Progenitor cell of endocrine pancreas (in vitro differentiated cells): ENCODE results near the gene CTBP1. TPM values are rescaled to one million over a fixed set of nuclear protein-coding genes. Genes with fewer than 3 reads are reported as not detected.
"Not testable (repeated sequence)": the region's sequence is repeated elsewhere in the genome, so short reads cannot be mapped to it uniquely, and the experiment has no call there.

Source experiments
- DNase-seq: peaks from one replicate; pipeline ENCODE4 v3.0.0; 2021; ENCODE audit warnings: low spot score; ENCODE audit not compliant: unreplicated experiment
- H3K27ac Mint-ChIP-seq: 2 replicates; pipeline ENCODE4 v1.8.0; 2021; ENCODE audit warnings: mild to moderate bottlenecking, moderate library complexity, mixed read lengths
- H3K27me3 Mint-ChIP-seq: 2 replicates; pipeline ENCODE4 v1.8.0; 2021; ENCODE audit warnings: mixed read lengths
- H3K36me3 Mint-ChIP-seq: 2 replicates; pipeline ENCODE4 v1.8.0; 2022; ENCODE audit warnings: mixed read lengths; ENCODE audit not compliant: insufficient read depth
- H3K4me1 Mint-ChIP-seq: 2 replicates; pipeline ENCODE4 v1.8.0; 2021; ENCODE audit warnings: low read depth, mixed read lengths
- H3K4me3 Mint-ChIP-seq: 2 replicates; pipeline ENCODE4 v1.8.0; 2021; ENCODE audit warnings: low read depth, mild to moderate bottlenecking, moderate library complexity, mixed read lengths
- H3K9me3 Mint-ChIP-seq: 2 replicates; pipeline ENCODE4 v1.8.0; 2021; ENCODE audit warnings: low read depth, mixed read lengths
- total RNA-seq: library from RNA; stranded (reverse); gene quantifications from 2 replicates; pipeline ENCODE4 v1.2.1, GENCODE V29; 2021
- TF ChIP-seq, protein P1 (sequence below): fragments of 200-600 bp; sonication (generic); IDR thresholded peaks from one replicate; pipeline ENCODE4 v1.5.0; 2021; ENCODE audit warnings: antibody characterized with exemption, mild to moderate bottlenecking; ENCODE audit not compliant: unreplicated experiment

CTBP1 gene
- total RNA-seq, 1 donor from 2014 or later, result 199 TPM

DNA sequence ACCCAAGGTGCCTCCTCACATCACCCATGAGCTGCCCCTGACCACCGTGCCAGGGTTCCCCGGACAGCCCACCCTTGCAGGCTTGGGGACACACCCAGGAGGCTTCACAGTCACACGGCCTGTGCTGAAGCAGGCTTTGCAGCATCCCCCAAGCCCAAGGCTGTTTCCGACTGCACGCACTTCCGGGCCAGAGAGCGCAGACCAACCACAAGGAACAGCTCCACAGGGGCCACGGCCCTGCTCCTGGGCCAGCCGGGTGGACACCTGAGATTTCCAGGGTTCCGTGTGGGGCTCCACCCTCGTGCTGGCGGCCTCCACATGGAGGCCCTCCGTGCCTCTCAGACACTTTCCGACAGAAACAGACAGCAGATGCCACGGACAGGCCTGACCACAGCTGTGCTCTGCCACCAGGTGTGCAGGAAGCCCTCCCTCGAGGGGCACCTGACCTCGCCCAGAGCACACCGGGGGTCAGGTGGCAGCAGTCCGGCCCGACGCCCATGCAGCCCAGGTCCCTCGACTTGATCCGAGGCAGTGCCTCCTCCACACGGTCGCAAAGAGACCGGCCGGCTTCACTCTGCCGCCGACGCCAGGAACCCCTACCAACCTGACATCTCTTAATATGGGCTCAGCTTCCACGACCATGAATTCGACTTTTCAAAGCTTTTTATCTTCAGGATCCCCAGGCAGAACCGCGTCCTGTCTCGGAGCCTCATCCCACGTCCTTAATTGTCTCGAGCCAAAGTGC lies 8.0 kb downstream of the CTBP1 start:
- Mint-ChIP-seq H3K4me1 (peaks cover 15% of the 10 kb centered on the region), H3K36me3 (peaks cover 10% of the 10 kb centered on the region), H3K9me3 (no peaks in the 10 kb centered on the region), H3K4me3 (no peak overlapping the region), H3K27ac (no peak overlapping the region), H3K27me3 (no peaks in the 10 kb centered on the region)
- no peak for DNase-seq
- TF ChIP-seq, protein P1, sequence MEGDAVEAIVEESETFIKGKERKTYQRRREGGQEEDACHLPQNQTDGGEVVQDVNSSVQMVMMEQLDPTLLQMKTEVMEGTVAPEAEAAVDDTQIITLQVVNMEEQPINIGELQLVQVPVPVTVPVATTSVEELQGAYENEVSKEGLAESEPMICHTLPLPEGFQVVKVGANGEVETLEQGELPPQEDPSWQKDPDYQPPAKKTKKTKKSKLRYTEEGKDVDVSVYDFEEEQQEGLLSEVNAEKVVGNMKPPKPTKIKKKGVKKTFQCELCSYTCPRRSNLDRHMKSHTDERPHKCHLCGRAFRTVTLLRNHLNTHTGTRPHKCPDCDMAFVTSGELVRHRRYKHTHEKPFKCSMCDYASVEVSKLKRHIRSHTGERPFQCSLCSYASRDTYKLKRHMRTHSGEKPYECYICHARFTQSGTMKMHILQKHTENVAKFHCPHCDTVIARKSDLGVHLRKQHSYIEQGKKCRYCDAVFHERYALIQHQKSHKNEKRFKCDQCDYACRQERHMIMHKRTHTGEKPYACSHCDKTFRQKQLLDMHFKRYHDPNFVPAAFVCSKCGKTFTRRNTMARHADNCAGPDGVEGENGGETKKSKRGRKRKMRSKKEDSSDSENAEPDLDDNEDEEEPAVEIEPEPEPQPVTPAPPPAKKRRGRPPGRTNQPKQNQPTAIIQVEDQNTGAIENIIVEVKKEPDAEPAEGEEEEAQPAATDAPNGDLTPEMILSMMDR, result no peak

DNA sequence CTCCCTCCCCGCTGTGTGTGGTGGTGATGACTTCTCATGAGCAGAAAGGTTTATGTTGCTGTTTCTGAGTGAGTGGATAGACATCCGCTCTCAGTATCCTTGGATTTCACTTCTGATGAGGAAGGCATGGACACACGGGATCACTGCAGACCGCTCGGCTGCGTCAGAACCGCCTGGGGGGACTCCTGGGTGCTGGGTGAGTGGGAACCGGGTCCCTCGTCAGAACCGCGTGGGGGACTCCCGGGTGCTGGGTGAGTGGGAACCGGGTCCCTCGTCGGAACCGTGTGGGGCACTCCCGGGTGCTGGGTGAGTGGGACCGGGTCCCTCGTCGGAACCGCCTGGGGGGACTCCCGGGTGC lies 9.0 kb downstream of the CTBP1 start:
- TF ChIP-seq, protein P1, result no peak
- H3K27ac Mint-ChIP-seq, result no peak overlapping the region
- H3K36me3 Mint-ChIP-seq, result peaks cover 11% of the 10 kb centered on the region
- H3K4me1 Mint-ChIP-seq, result peaks cover 11% of the 10 kb centered on the region
- no peaks in the 10 kb centered on the region for H3K27me3 Mint-ChIP-seq
- DNase-seq, result no peak
- H3K9me3 Mint-ChIP-seq, result no peaks in the 10 kb centered on the region
- no peak overlapping the region for H3K4me3 Mint-ChIP-seq

DNA sequence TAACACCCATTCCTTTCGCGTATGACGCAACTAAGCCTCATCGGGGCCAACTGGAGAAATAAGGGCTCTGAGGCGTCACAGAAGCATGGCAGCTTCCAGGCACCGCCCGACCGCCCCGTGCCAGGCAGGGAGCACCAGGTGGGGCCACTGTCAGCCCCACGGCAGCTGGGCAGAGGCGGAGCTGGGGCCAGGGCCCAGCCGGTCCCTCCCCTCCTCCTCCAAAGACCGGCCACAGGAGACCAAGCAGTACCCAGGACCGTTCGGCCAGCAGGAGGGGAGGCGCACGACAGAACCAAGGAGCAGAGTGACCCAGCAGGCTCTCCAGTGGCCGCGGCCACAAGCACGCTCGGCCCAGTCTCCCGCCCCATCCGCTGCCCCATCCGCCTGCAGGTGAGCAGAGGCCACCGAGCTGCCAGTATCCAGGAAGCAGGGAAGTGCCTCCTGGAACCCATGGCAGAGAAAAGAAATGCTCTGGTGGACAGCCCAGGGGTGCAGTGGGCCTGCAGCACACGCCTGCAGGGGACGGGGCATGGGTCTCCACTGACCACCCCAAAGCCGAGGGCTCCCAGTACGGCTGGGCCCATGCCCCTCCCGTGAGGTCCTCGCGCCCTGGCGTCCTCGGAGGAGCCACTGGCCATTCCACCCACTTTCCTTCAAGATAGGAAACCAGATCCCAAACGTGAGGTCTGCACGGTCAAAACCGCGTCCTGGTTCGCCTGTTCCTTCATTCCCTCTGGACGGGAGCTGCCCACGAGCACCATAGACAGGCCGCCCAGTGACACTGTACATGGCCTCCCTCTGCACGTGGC lies 9.6 kb downstream of the CTBP1 start:
- Mint-ChIP-seq H3K27ac (peak overlapping the region; percentile 59), H3K4me1 (peaks cover 11% of the 10 kb centered on the region), H3K36me3 (peaks cover 12% of the 10 kb centered on the region), H3K27me3 (no peaks in the 10 kb centered on the region), H3K9me3 (no peaks in the 10 kb centered on the region), H3K4me3 (no peak overlapping the region)
- TF ChIP-seq, protein P1, result no peak
- DNase-seq, result no peak

DNA sequence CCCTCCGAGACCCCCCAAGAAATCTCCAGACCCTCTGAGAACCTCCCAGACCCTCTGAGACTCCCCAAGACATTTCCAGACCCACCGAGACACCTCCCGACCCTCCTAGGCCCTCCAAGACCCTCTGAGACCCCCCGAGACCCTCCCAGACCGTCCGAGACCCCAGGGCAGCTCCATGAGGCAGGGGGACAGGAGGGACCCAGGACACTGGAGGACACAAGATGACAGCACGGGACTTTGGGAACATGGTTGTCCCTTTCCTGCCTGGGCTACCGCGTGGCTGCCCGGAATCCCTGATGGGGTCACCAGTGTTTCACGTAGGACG lies 10.3 kb downstream of the CTBP1 start:
- DNase-seq, result no peak
- H3K27ac Mint-ChIP-seq, result peak overlapping the region; percentile 59
- H3K36me3 Mint-ChIP-seq, result peaks cover 14% of the 10 kb centered on the region
- TF ChIP-seq, protein P1, result no peak
- no peak overlapping the region for H3K4me3 Mint-ChIP-seq
- no peaks in the 10 kb centered on the region for H3K27me3 Mint-ChIP-seq
- no peaks in the 10 kb centered on the region for H3K9me3 Mint-ChIP-seq
- peaks cover 16% of the 10 kb centered on the region for H3K4me1 Mint-ChIP-seq

DNA sequence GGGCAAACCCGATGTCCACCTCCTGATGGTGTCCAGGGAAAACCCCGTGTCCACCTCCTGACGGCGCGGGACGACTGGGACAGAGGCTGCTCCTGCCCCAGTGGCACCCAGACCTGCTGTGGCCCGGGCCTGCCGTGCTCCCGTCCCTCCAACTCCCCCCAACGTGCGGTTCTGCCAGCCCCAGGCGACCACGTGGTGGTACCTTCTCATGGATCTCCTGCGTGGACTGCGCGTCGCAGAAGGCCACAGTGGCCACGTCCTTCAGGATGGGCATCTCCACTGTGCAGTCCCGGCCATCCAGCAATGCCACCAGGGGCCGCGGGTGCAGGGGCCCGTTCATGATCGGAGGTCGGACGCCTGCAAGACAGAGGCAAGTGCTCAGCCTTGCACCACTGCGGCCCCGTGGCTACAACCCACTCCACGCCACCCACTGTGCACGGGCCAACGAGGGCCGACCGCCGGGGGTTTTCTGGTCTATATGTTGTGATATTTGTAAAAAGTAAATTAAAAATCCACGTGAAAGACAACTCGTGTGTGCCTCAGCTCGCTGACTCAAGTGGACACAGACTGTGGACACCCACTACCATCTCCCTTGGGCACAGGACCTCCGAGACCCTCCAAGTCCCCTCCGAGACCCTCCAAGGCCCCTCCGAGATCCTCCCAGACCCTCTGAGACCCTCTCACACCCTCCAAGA lies 10.8 kb downstream of the CTBP1 start:
- TF ChIP-seq, protein P1, result no peak
- H3K4me1 Mint-ChIP-seq, result peaks cover 21% of the 10 kb centered on the region
- peak overlapping the region; percentile 59 for H3K27ac Mint-ChIP-seq
- no peaks in the 10 kb centered on the region for H3K9me3 Mint-ChIP-seq
- DNase-seq, result no peak
- peaks cover 16% of the 10 kb centered on the region for H3K36me3 Mint-ChIP-seq
- no peak overlapping the region for H3K4me3 Mint-ChIP-seq
- no peaks in the 10 kb centered on the region for H3K27me3 Mint-ChIP-seq

DNA sequence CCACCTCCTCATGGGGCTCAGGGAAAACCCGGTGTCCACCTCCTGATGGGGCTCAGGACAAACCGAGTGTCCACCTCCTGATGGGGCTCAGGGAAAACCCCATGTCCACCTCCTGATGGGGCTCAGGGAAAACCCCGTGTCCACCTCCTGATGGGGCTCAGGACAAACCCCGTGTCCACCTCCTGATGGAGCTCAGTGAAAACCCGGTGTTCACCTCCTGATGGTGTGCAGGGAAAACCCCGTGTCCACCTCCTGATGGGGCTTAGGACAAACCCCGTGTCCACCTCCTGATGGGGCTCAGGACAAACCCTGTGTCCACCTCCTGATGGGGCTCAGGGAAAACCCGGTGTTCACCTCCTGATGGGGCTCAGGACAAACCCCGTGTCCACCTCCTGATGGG lies 11.7 kb downstream of the CTBP1 start:
- not testable (repeated sequence) for H3K27me3 Mint-ChIP-seq, H3K4me3 Mint-ChIP-seq, H3K27ac Mint-ChIP-seq, DNase-seq, H3K9me3 Mint-ChIP-seq
- Mint-ChIP-seq H3K4me1 (peaks cover 20% of the 10 kb centered on the region), H3K36me3 (peaks cover 16% of the 10 kb centered on the region)

DNA sequence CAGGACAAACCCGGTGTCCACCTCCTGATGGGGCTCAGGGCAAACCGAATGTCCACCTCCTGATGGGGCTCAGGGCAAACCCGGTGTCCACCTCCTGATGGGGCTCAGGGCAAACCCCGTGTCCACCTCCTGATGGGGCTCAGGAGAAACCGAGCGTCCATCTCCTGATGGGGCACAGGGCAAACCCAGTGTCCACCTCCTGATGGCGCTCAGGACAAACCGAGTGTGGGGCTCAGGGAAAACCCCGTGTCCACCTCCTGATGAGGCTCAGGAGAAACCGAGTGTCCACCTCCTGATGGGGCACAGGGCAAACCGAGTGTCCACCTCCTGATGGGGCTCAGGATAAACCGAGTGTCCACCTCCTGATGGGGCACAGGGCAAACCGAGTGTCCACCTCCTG lies 12.1 kb downstream of the CTBP1 start:
- not testable (repeated sequence) for H3K4me3 Mint-ChIP-seq, DNase-seq, H3K9me3 Mint-ChIP-seq, H3K27ac Mint-ChIP-seq, H3K27me3 Mint-ChIP-seq
- Mint-ChIP-seq H3K4me1 (peaks cover 17% of the 10 kb centered on the region), H3K36me3 (peaks cover 16% of the 10 kb centered on the region)
